GM12874 (cell line): Measurements from ENCODE around the gene TNK2.
A peak's percentile ranks its signal among the peaks of the same experiment; 100 is the strongest.

ENCODE experiments used
- CTCF ChIP-seq: IDR thresholded peaks from 2 replicates; pipeline ENCODE4 v1.5.1; 2011; ENCODE audit warnings: low read depth, mild to moderate bottlenecking, control low read depth, low read length, moderate library complexity; ENCODE audit not compliant: insufficient read depth

Gene TNK2

DNA sequence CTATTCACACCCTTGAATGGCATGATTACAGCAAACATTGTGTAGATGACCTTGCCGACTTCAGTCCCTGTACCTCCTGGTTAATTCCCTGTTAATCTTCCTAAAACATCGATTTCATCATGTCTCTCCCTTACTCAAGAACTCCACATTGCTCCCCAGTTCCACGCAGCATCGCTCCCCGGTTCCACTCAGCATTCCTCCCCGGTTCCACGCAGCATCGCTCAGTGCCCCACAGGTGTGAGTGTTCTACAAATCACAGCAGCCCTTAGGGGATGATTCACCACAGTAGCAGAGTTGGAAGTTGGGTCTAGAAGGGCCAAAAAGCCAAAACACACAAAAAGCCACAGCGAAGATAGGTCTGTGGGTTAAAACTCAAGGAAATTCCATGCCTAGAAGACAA lies 8.6 kb upstream of the TNK2 start:
- TF ChIP-seq CTCF, result no peak

GRCh38 chr3:195916291-195916690 lies 7.9 kb upstream of the TNK2 start:
- no peak for TF ChIP-seq CTCF

GRCh38 chr3:195914648-195915473 lies 6.5 kb upstream of the TNK2 start:
- peak; percentile 89 for TF ChIP-seq CTCF

DNA sequence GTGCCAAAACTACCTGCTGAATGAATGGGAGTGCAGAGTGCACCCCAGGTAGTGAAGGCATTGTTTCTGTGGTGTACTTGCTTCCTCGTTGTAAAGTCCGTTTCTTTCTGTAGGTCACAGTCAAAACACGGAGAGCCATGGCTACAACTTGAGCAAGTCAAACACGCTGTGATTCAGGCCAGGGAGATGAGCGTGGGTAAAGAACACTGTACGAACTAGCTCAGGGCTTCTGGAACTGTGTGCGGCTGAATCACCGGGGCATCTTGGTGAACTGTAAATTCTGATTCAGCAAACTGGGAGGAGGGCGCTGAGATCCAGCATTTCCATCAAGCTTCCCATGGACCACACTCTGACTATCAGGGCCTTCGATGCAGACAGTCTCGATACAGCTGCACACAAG lies 5.0 kb upstream of the TNK2 start:
- no peak for TF ChIP-seq CTCF

- TF ChIP-seq CTCF, result no peak
Measured at GRCh38 chr3:195911946-195912270, 3.6 kb upstream of the TNK2 start.

- TF ChIP-seq CTCF, result no peak
Measured at GRCh38 chr3:195911041-195911945, 2.9 kb upstream of the TNK2 start.

- no peak for TF ChIP-seq CTCF
Measured at GRCh38 chr3:195910499-195910845, 2.1 kb upstream of the TNK2 start.
